PC-9 (cell line): ENCODE results near the gene SPEN.

ENCODE experiments used
- EZH2 ChIP-seq: fragments of 200-600 bp; sonication (generic); IDR thresholded peaks from 2 replicates; pipeline ENCODE4 v1.8.0; 2017; ENCODE audit warnings: antibody characterized with exemption, low read depth
- TF ChIP-seq, protein P1 (sequence below): fragments of 200-600 bp; sonication (generic); conservative IDR thresholded peaks from 2 replicates; pipeline ENCODE4 v1.6.1; 2017; ENCODE audit warnings: mixed run types, antibody characterized with exemption, mild to moderate bottlenecking, moderate library complexity

DNA sequence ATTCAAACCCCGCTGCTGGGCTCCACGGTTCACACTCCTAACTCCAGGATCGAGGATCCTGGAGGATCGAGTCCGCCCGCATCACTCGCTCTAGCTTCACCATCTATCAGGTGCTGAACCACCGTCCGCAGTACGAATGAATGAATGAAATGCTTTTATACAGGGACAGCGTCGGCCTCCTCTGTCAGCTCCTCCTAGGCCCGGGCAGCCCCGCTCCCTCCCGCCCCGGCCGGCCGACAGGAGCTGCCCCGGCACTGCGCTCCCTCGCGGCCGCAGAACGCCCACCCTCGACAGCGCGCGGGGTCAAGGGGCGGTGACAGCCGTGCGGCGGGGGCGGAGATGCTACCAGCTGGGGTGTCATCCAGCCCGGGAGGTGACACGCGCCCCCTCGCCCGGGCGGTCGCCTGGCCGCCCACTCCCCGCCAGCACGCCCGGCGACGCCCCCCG is 127.9 kb downstream of the SPEN start:
- TF ChIP-seq, protein P1, sequence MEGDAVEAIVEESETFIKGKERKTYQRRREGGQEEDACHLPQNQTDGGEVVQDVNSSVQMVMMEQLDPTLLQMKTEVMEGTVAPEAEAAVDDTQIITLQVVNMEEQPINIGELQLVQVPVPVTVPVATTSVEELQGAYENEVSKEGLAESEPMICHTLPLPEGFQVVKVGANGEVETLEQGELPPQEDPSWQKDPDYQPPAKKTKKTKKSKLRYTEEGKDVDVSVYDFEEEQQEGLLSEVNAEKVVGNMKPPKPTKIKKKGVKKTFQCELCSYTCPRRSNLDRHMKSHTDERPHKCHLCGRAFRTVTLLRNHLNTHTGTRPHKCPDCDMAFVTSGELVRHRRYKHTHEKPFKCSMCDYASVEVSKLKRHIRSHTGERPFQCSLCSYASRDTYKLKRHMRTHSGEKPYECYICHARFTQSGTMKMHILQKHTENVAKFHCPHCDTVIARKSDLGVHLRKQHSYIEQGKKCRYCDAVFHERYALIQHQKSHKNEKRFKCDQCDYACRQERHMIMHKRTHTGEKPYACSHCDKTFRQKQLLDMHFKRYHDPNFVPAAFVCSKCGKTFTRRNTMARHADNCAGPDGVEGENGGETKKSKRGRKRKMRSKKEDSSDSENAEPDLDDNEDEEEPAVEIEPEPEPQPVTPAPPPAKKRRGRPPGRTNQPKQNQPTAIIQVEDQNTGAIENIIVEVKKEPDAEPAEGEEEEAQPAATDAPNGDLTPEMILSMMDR: no peak
- no peak for TF ChIP-seq EZH2
